IMR-90 (cell line): Measurements from ENCODE around the gene SLC4A5. TPM values are rescaled to one million over a fixed set of nuclear protein-coding genes. Genes with fewer than 3 reads are reported as not detected.

Source experiments
- ATAC-seq: fragments of 200-7000 bp; cut with Tn5 transposase; 2 replicates; pipeline ENCODE4 v1.9.1; 2020; ENCODE audit warnings: low read depth, mild to moderate bottlenecking, moderate library complexity
- BruUV-seq: library from RNA; stranded (reverse); fragments of 400-500 nt; replicated peaks from 2 replicates; lab custom pipeline; 2021; lab: Mats Ljungman, UMichigan
- CTCF ChIA-PET: fragments of 300-600 bp; formaldehyde crosslinking; extraction: SDS; loops from one replicate; lab custom pipeline; 2021; ENCODE audit warnings: antibody characterized with exemption; lab: Yijun Ruan, JAX
- POLR2A ChIA-PET: fragments of 300-600 bp; sonication (Branson Sonifier 250); formaldehyde crosslinking; loops from one replicate; lab custom pipeline; 2022; ENCODE audit warnings: antibody characterized with exemption; ENCODE audit not compliant: unreplicated experiment; lab: Charles Lee
- DNase-seq: peaks from one replicate; pipeline ENCODE4 v3.0.0; 2013
- H2AFZ ChIP-seq: replicated peaks from 2 replicates; pipeline ENCODE3; 2013; ENCODE audit warnings: low read length, mild to moderate bottlenecking; ENCODE audit not compliant: poor library complexity
- H2AK5ac ChIP-seq: 2 replicates; pipeline ENCODE4 v1.6.1; 2013; ENCODE audit warnings: low read depth, low read length, inconsistent platforms
- H2AK9ac ChIP-seq: replicated peaks from 2 replicates; pipeline ENCODE3; 2013; ENCODE audit warnings: mild to moderate bottlenecking, low read depth, low read length, moderate library complexity; ENCODE audit not compliant: poor library complexity
- H2BK120ac ChIP-seq: 2 replicates; pipeline ENCODE4 v1.6.1; 2013; ENCODE audit warnings: low read depth, low read length, inconsistent platforms
- H2BK15ac ChIP-seq: 3 replicates; pipeline ENCODE4 v1.6.1; 2013; ENCODE audit warnings: low read depth, low read length, inconsistent platforms
- H2BK20ac ChIP-seq: 2 replicates; pipeline ENCODE4 v1.6.1; 2013; ENCODE audit warnings: low read depth, mild to moderate bottlenecking, inconsistent platforms, low read length, moderate library complexity
- H2BK5ac ChIP-seq: 2 replicates; pipeline ENCODE4 v1.6.1; 2013; ENCODE audit warnings: mild to moderate bottlenecking, low read depth, low read length, inconsistent platforms; ENCODE audit not compliant: poor library complexity, severe bottlenecking
- H3K14ac ChIP-seq: replicated peaks from 2 replicates; pipeline ENCODE4 v1.6.1; 2013; ENCODE audit warnings: low read depth, low read length, inconsistent platforms
- H3K18ac ChIP-seq: 2 replicates; pipeline ENCODE4 v1.6.1; 2013; ENCODE audit warnings: low read depth, low read length, control low read depth
- H3K23ac ChIP-seq: 2 replicates; pipeline ENCODE4 v1.6.1; 2013; ENCODE audit warnings: low read depth, low read length, inconsistent platforms
- H3K27ac ChIP-seq: 2 replicates; pipeline ENCODE4 v1.5.1; 2013; ENCODE audit warnings: mild to moderate bottlenecking, control low read depth, low read length; ENCODE audit not compliant: insufficient read depth
- H3K27me3 ChIP-seq: 2 replicates; pipeline ENCODE4 v1.6.1; 2013; ENCODE audit warnings: low read length; ENCODE audit not compliant: control insufficient read depth, insufficient read depth
- H3K36me3 ChIP-seq: 2 replicates; pipeline ENCODE4 v1.6.1; 2013; ENCODE audit warnings: low read length, mixed read lengths; ENCODE audit not compliant: control insufficient read depth, insufficient read depth
- H3K4ac ChIP-seq: 2 replicates; pipeline ENCODE4 v1.6.1; 2013; ENCODE audit warnings: low read depth, low read length, inconsistent platforms
- H3K4me1 ChIP-seq: 2 replicates; pipeline ENCODE4 v1.6.1; 2013; ENCODE audit warnings: low read length, mixed read lengths; ENCODE audit not compliant: control insufficient read depth, insufficient read depth
- H3K4me2 ChIP-seq: 2 replicates; pipeline ENCODE4 v1.6.1; 2013; ENCODE audit warnings: low read depth, mild to moderate bottlenecking, control low read depth, low read length, moderate library complexity
- H3K4me3 ChIP-seq: 2 replicates; pipeline ENCODE4 v1.5.1; 2013; ENCODE audit warnings: low read depth, mild to moderate bottlenecking, control low read depth, low read length, moderate library complexity; ENCODE audit not compliant: insufficient read depth
- H3K56ac ChIP-seq: 2 replicates; pipeline ENCODE4 v1.6.1; 2013; ENCODE audit warnings: low read length, inconsistent platforms; ENCODE audit not compliant: insufficient read depth; ENCODE audit errors: extremely low read depth
- H3K79me1 ChIP-seq, 2 experiments: 2 replicates each; pipeline ENCODE4 v1.6.1; 2013; ENCODE audit warnings: low read length in 2 of 2, inconsistent platforms in 1 of 2, low read depth in 1 of 2
- H3K9ac ChIP-seq: 2 replicates; pipeline ENCODE4 v1.6.1; 2013; ENCODE audit warnings: low read depth, low read length, control low read depth
- H3K9me1 ChIP-seq: 2 replicates; pipeline ENCODE4 v1.6.1; 2013; ENCODE audit warnings: low read length, inconsistent platforms; ENCODE audit not compliant: insufficient read depth
- H3K9me3 ChIP-seq: 2 replicates; pipeline ENCODE4 v1.6.1; 2013; ENCODE audit warnings: low read length; ENCODE audit not compliant: control insufficient read depth, insufficient read depth
- H4K20me1 ChIP-seq: 2 replicates; pipeline ENCODE4 v1.6.1; 2013; ENCODE audit warnings: low read length, inconsistent platforms; ENCODE audit not compliant: insufficient read depth
- H4K5ac ChIP-seq: 2 replicates; pipeline ENCODE4 v1.6.1; 2013; ENCODE audit warnings: mild to moderate bottlenecking, low read depth, low read length, control low read depth
- H4K8ac ChIP-seq, 2 experiments: 2 replicates each; pipeline ENCODE4 v1.6.1; 2013; ENCODE audit warnings: low read depth in 2 of 2, low read length in 2 of 2, control low read depth in 1 of 2, inconsistent platforms in 1 of 2
- H4K91ac ChIP-seq: 2 replicates; pipeline ENCODE4 v1.6.1; 2013; ENCODE audit warnings: low read depth, low read length, inconsistent platforms; ENCODE audit not compliant: insufficient read depth
- MAFK ChIP-seq: IDR thresholded peaks from 2 replicates; pipeline ENCODE4 v1.6.1; 2012; ENCODE audit warnings: low read depth, low read length, improper control_type of control experiment
- NFE2L2 ChIP-seq: fragments of 150-350 bp; IDR thresholded peaks from 2 replicates; pipeline ENCODE4 v1.6.1; 2016; ENCODE audit warnings: low read depth, mild to moderate bottlenecking, low read length
- POLR2A ChIP-seq: IDR thresholded peaks from 2 replicates; pipeline ENCODE4 v1.6.1; 2012; ENCODE audit warnings: mild to moderate bottlenecking, low read depth, low read length
- RAD21 ChIP-seq: IDR thresholded peaks from 2 replicates; pipeline ENCODE4 v1.6.1; 2012; ENCODE audit warnings: low read length, improper control_type of control experiment
- RCOR1 ChIP-seq: IDR thresholded peaks from 2 replicates; pipeline ENCODE4 v1.6.1; 2012; ENCODE audit warnings: mild to moderate bottlenecking, low read length, improper control_type of control experiment; ENCODE audit not compliant: insufficient replicate concordance
- RFX5 ChIP-seq: IDR thresholded peaks from 2 replicates; pipeline ENCODE4 v1.8.0; 2012; ENCODE audit warnings: low read depth, mild to moderate bottlenecking, low read length, moderate library complexity
- SMC3 ChIP-seq: fragments of 150-350 bp; IDR thresholded peaks from 2 replicates; pipeline ENCODE4 v1.6.1; 2016; ENCODE audit warnings: low read depth, mild to moderate bottlenecking, antibody characterized with exemption, low read length, moderate library complexity
- WGBS, 2 experiments: methylation state at CpG; one replicate each; pipeline versions ENCODE4 v1.1.5 to v1.1.7; 2013; ENCODE audit warnings: missing lambda C conversion rate in 2 of 2; ENCODE audit not compliant: insufficient read length in 1 of 2; ENCODE audit errors: extremely low coverage in 2 of 2; 5-methylcytosine and 5-hydroxymethylcytosine counted together
- dilution Hi-C: fragments of 300-500 bp; cut with HindIII; formaldehyde crosslinking; loops from one replicate; pipeline ENCODE4 v1.14.3; 2018; ENCODE audit warnings: low sequenced_read_pairs; ENCODE audit not compliant: unreplicated experiment
- in situ Hi-C: fragments of 300-500 bp; cut with MboI; formaldehyde crosslinking; loops from 3 replicates; pipeline ENCODE4 v1.14.3; 2019; ENCODE audit warnings: low sequenced_read_pairs, inconsistent platforms, mixed read lengths
- intact Hi-C: fragments of 100-400 bp; cut with micrococcal nuclease; formaldehyde crosslinking; loops from 2 replicates; pipeline ENCODE4 v1.10.0; 2022
- polyA plus RNA-seq, 3 experiments: library from polyadenylated mRNA; depleted of rRNA; stranded (reverse); fragments of >200 nt; gene quantifications; 2 replicates each; pipeline ENCODE4 v1.2.3, GENCODE V29; 2012; ENCODE audit warnings: low replicate concordance in 1 of 3
- total RNA-seq: library from RNA; depleted of rRNA; stranded (reverse); fragments of >200 nt; gene quantifications from 2 replicates; pipeline ENCODE4 v1.2.3, GENCODE V29; 2012
- TF ChIP-seq, protein P1 (sequence below): conservative IDR thresholded peaks from 2 replicates; pipeline ENCODE4 v1.5.1; 2012; ENCODE audit warnings: mild to moderate bottlenecking, low read depth, low read length, improper control_type of control experiment

Gene SLC4A5
- total and polyA plus RNA-seq, 2 of the 4 experiments (the other 2 are of a cell fraction) = 0.18 to 0.22 TPM

DNA sequence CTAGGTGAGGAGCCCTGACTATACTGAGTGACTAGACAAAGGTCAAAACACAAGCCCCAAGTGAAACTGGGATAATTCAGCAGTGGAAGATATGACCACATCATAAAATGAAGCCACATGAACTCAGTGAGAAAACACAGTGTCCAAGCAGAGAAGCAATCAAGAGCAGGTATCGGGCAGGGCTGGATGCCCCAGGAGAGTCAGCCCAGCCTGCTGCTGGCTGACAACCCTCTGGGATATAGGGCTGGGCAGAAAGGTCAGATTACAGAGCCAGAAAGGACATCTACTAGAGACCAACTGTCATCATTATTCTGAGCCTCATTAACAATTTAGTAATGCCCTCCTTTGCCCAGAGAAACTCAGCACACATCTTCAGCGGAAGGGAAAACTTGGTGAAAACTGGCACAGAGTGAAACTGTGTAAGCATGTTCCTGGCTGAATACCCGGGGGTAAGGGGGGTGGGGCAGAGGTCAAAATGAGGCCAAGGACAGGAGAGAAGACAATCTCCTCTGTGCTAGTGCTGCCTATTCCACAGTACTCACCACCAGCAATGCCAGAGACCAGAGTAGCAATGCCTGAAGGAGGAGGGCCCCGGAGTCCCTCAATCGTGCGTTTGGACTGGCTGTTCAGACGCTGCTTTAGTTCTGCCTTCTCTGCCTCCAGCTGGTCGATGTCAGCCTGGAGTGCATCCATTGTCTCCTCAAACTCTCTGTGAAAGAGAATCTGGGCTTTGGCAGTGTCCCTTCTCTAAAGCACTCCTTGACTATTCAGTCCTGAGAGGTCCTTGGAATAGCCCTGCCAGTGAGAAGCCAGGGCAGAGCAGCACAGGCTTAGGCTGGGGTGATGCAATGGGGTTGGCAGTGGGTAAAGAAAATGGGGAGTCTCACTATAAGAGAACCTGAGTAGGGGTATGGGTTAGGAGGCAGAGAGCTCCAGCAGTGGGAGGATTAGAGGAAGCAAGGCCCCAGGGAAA lies 21.6 kb upstream of the SLC4A5 start (continued):
- TF ChIP-seq, protein P1, sequence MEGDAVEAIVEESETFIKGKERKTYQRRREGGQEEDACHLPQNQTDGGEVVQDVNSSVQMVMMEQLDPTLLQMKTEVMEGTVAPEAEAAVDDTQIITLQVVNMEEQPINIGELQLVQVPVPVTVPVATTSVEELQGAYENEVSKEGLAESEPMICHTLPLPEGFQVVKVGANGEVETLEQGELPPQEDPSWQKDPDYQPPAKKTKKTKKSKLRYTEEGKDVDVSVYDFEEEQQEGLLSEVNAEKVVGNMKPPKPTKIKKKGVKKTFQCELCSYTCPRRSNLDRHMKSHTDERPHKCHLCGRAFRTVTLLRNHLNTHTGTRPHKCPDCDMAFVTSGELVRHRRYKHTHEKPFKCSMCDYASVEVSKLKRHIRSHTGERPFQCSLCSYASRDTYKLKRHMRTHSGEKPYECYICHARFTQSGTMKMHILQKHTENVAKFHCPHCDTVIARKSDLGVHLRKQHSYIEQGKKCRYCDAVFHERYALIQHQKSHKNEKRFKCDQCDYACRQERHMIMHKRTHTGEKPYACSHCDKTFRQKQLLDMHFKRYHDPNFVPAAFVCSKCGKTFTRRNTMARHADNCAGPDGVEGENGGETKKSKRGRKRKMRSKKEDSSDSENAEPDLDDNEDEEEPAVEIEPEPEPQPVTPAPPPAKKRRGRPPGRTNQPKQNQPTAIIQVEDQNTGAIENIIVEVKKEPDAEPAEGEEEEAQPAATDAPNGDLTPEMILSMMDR = no peak

DNA sequence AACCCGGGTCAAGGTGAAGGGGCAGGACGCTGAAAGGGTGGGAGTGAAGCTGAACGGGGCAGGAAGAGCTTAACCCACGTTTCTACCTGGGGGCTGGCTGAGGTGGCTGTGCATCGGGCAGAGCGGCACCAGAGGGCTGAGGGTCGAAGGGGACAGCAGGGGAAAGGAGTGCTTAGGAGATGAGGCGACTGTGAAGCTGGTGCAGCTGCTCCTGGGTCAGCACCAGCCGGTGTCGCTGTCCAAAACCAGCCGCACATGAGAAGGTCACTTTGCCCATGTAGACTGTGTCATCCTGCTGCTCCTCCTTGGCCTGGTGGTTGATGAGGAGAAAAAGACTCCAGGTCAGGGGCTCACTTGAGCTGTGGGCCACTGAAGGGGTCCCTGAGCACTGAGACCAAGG lies 18.1 kb upstream of the SLC4A5 start:
- no peak overlapping the region for H2BK15ac ChIP-seq
- H3K4me3 ChIP-seq = no peak overlapping the region
- no peak overlapping the region for H3K4ac ChIP-seq
- no peaks in the 10 kb centered on the region for H3K27me3 ChIP-seq
- no peak overlapping the region for H4K91ac ChIP-seq
- no peak overlapping the region for H3K27ac ChIP-seq
- H3K56ac ChIP-seq = no peak overlapping the region
- in situ Hi-C loops = no loop called here
- peaks cover 71% of the 10 kb centered on the region for H3K36me3 ChIP-seq
- ChIA-PET POLR2A (no interaction called here), CTCF (interaction anchor here (1.0 kb wide), 1 partner anchor 26 kb away, joined by 4 read pairs; no protein-coding TSS in a partner anchor)
- no peaks in the 10 kb centered on the region for H3K79me1 ChIP-seq
- H3K4me2 ChIP-seq = no peak overlapping the region
- no peaks in the 10 kb centered on the region for H3K9me3 ChIP-seq
- H2AFZ ChIP-seq = no peak overlapping the region
- H3K9me1 ChIP-seq = no peaks in the 10 kb centered on the region; the same call in 1 of the 2 replicates
- H2BK20ac ChIP-seq = no peak overlapping the region
- no peak overlapping the region for H2BK5ac ChIP-seq
- intact Hi-C loops = no loop called here
- no peak overlapping the region for H2BK120ac ChIP-seq
- H2AK9ac ChIP-seq = no peak overlapping the region
- H4K20me1 ChIP-seq = no peaks in the 10 kb centered on the region
- WGBS, 2 experiments = 96% methylated on average over 5 of the region's 11 CpGs; no CpG with 5 or more reads in 1 of the 2 experiments
- no peak overlapping the region for H3K23ac ChIP-seq
- dilution Hi-C loops = no loop called here
- ATAC-seq (no peak), DNase-seq (no peak)
- TF ChIP-seq MAFK (no peak), RFX5 (no peak), RCOR1 (no peak), POLR2A (no peak), SMC3 (no peak), RAD21 (no peak), NFE2L2 (no peak)
- TF ChIP-seq, protein P1 = no peak
- no peak overlapping the region for H3K18ac ChIP-seq
- no peak overlapping the region for H2AK5ac ChIP-seq
- TSS peak; percentile 85 for BruUV-seq
- no peak overlapping the region for H4K8ac ChIP-seq
- H3K9ac ChIP-seq = no peak overlapping the region
- H3K14ac ChIP-seq = no peak overlapping the region
- no peaks in the 10 kb centered on the region for H3K4me1 ChIP-seq
- H4K5ac ChIP-seq = no peak overlapping the region
